WTC11 (cell line): ENCODE results near the gene KAT2B. TPM values are rescaled to one million over a fixed set of nuclear protein-coding genes. Genes with fewer than 3 reads are reported as not detected.
"Not testable (repeated sequence)": the region's sequence is repeated elsewhere in the genome, so short reads cannot be mapped to it uniquely, and the experiment has no call there.

Source experiments
- ATAC-seq: fragments of 200-7000 bp; cut with Tn5 transposase; 2 replicates; pipeline ENCODE4 v1.10.0; 2021; ENCODE audit warnings: mild to moderate bottlenecking, moderate library complexity
- CTCF ChIA-PET: fragments of 300-600 bp; sonication (Branson Sonifier 250); formaldehyde crosslinking; loops from one replicate; lab custom pipeline; 2021; ENCODE audit warnings: antibody characterized with exemption; lab: Charles Lee
- POLR2A ChIA-PET: fragments of 350-600 bp; sonication (Branson Sonifier 250); formaldehyde crosslinking; loops from one replicate; lab custom pipeline; 2021; ENCODE audit warnings: antibody characterized with exemption; lab: Charles Lee
- DNase-seq: peaks from one replicate; pipeline ENCODE4 v3.0.0; 2021; ENCODE audit warnings: low spot score
- H3K27ac Mint-ChIP-seq: 2 replicates; pipeline ENCODE4 v1.8.0; 2021; ENCODE audit warnings: mixed read lengths
- H3K27me3 Mint-ChIP-seq: 2 replicates; pipeline ENCODE4 v1.8.0; 2021; ENCODE audit warnings: low read depth, mild to moderate bottlenecking, moderate library complexity, mixed read lengths
- H3K36me3 Mint-ChIP-seq: 2 replicates; pipeline ENCODE4 v1.8.0; 2021; ENCODE audit warnings: mixed read lengths
- H3K4me1 Mint-ChIP-seq: 2 replicates; pipeline ENCODE4 v1.8.0; 2022; ENCODE audit warnings: mixed read lengths
- H3K4me3 Mint-ChIP-seq: 2 replicates; pipeline ENCODE4 v1.8.0; 2021; ENCODE audit warnings: mild to moderate bottlenecking, moderate library complexity, mixed read lengths
- H3K9me3 Mint-ChIP-seq: 2 replicates; pipeline ENCODE4 v1.8.0; 2021; ENCODE audit warnings: mixed read lengths
- E2F4 ChIP-seq: sonication (generic); formaldehyde crosslinking; IDR thresholded peaks from 2 replicates; pipeline ENCODE4 v1.8.1; 2022; ENCODE audit warnings: low read depth, mild to moderate bottlenecking, moderate library complexity, missing genetic modification reagents, borderline replicate concordance
- FOXJ3 ChIP-seq: sonication (generic); formaldehyde crosslinking; IDR thresholded peaks from 2 replicates; pipeline ENCODE4 v1.9.0; 2021; ENCODE audit warnings: missing genetic modification reagents, mild to moderate bottlenecking, borderline replicate concordance
- FOXK1 ChIP-seq: sonication (generic); formaldehyde crosslinking; IDR thresholded peaks from 2 replicates; pipeline ENCODE4 v1.8.0; 2022; ENCODE audit warnings: mild to moderate bottlenecking, moderate library complexity, missing genetic modification reagents
- MXD4 ChIP-seq: fragments of 250-450 bp; sonication (Bioruptor Pico); IDR thresholded peaks from 2 replicates; pipeline ENCODE4 v1.8.0; 2021; ENCODE audit warnings: mild to moderate bottlenecking, moderate library complexity, borderline replicate concordance
- NFATC4 ChIP-seq: fragments of 250-450 bp; sonication (Bioruptor Pico); IDR thresholded peaks from 2 replicates; pipeline ENCODE4 v1.9.0; 2021; ENCODE audit warnings: mild to moderate bottlenecking
- NR3C1 ChIP-seq: sonication (generic); formaldehyde crosslinking; conservative IDR thresholded peaks from 2 replicates; pipeline ENCODE4 v1.8.1; 2023; ENCODE audit warnings: low read depth, mild to moderate bottlenecking, missing genetic modification reagents
- PRRX2 ChIP-seq: fragments of 250-450 bp; sonication (Bioruptor Pico); IDR thresholded peaks from 2 replicates; pipeline ENCODE4 v1.8.0; 2021; ENCODE audit warnings: mild to moderate bottlenecking
- SMAD3 ChIP-seq: sonication (generic); formaldehyde crosslinking; IDR thresholded peaks from 2 replicates; pipeline ENCODE4 v1.8.0; 2022; ENCODE audit warnings: missing genetic modification reagents, mild to moderate bottlenecking, borderline replicate concordance
- SMAD4 ChIP-seq: sonication (generic); formaldehyde crosslinking; IDR thresholded peaks from 2 replicates; pipeline ENCODE4 v1.8.0; 2022; ENCODE audit warnings: mild to moderate bottlenecking, missing genetic modification reagents
- SP1 ChIP-seq: sonication (generic); formaldehyde crosslinking; conservative IDR thresholded peaks from 2 replicates; pipeline ENCODE4 v1.8.1; 2022; ENCODE audit warnings: missing genetic modification reagents
- TCF7 ChIP-seq: sonication (generic); formaldehyde crosslinking; IDR thresholded peaks from 2 replicates; pipeline ENCODE4 v1.8.0; 2022; ENCODE audit warnings: mild to moderate bottlenecking, low read depth, missing genetic modification reagents, moderate library complexity
- TEAD1 ChIP-seq: sonication (generic); formaldehyde crosslinking; IDR thresholded peaks from 2 replicates; pipeline ENCODE4 v1.8.0; 2022; ENCODE audit warnings: mild to moderate bottlenecking, missing genetic modification reagents
- ZNF317 ChIP-seq: sonication (generic); formaldehyde crosslinking; IDR thresholded peaks from 2 replicates; pipeline ENCODE4 v1.8.1; 2023; ENCODE audit warnings: low read depth, mild to moderate bottlenecking, moderate library complexity, missing genetic modification reagents, borderline replicate concordance
- total RNA-seq: library from RNA; stranded (reverse); gene quantifications from 3 replicates; pipeline ENCODE4 v1.2.3, GENCODE V29; 2021
- TF ChIP-seq, protein P1 (sequence below): sonication (generic); formaldehyde crosslinking; IDR thresholded peaks from 2 replicates; pipeline ENCODE4 v1.8.0; 2022; ENCODE audit warnings: mild to moderate bottlenecking, missing genetic modification reagents
- TF ChIP-seq, protein P2 (sequence below): sonication (generic); formaldehyde crosslinking; IDR thresholded peaks from 2 replicates; pipeline ENCODE4 v1.8.1; 2022; ENCODE audit warnings: low read depth, missing genetic modification reagents, borderline replicate concordance
- TF ChIP-seq, protein P3 (sequence below): fragments of 250-450 bp; sonication (Bioruptor Pico); IDR thresholded peaks from 2 replicates; pipeline ENCODE4 v1.9.0; 2021; ENCODE audit warnings: mild to moderate bottlenecking
- TF ChIP-seq, protein P4 (sequence below): fragments of 250-450 bp; sonication (Bioruptor Pico); IDR thresholded peaks from 2 replicates; pipeline ENCODE4 v1.8.0; 2021; ENCODE audit warnings: mild to moderate bottlenecking

The KAT2B gene
- total RNA-seq, 1 experiment from 2014 or later, result 2.7 TPM

GRCh38 chr3:20013396-20013795 lies 26.9 kb upstream of the KAT2B start (continued):
- TF ChIP-seq, protein P1, sequence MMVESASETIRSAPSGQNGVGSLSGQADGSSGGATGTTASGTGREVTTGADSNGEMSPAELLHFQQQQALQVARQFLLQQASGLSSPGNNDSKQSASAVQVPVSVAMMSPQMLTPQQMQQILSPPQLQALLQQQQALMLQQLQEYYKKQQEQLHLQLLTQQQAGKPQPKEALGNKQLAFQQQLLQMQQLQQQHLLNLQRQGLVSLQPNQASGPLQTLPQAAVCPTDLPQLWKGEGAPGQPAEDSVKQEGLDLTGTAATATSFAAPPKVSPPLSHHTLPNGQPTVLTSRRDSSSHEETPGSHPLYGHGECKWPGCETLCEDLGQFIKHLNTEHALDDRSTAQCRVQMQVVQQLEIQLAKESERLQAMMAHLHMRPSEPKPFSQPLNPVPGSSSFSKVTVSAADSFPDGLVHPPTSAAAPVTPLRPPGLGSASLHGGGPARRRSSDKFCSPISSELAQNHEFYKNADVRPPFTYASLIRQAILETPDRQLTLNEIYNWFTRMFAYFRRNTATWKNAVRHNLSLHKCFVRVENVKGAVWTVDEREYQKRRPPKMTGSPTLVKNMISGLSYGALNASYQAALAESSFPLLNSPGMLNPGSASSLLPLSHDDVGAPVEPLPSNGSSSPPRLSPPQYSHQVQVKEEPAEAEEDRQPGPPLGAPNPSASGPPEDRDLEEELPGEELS (CRISPR knock-in tag), result no peak
- TF ChIP-seq FOXK1 (CRISPR knock-in tag) (no peak), TCF7 (CRISPR knock-in tag) (no peak), TEAD1 (CRISPR knock-in tag) (no peak), NFATC4 (CRISPR knock-in tag) (no peak), E2F4 (CRISPR knock-in tag) (no peak), NR3C1 (CRISPR knock-in tag) (no peak), ZNF317 (CRISPR knock-in tag) (no peak)
- TF ChIP-seq, protein P2, sequence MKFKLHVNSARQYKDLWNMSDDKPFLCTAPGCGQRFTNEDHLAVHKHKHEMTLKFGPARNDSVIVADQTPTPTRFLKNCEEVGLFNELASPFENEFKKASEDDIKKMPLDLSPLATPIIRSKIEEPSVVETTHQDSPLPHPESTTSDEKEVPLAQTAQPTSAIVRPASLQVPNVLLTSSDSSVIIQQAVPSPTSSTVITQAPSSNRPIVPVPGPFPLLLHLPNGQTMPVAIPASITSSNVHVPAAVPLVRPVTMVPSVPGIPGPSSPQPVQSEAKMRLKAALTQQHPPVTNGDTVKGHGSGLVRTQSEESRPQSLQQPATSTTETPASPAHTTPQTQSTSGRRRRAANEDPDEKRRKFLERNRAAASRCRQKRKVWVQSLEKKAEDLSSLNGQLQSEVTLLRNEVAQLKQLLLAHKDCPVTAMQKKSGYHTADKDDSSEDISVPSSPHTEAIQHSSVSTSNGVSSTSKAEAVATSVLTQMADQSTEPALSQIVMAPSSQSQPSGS (CRISPR knock-in tag), result no peak
- TF ChIP-seq, protein P3, sequence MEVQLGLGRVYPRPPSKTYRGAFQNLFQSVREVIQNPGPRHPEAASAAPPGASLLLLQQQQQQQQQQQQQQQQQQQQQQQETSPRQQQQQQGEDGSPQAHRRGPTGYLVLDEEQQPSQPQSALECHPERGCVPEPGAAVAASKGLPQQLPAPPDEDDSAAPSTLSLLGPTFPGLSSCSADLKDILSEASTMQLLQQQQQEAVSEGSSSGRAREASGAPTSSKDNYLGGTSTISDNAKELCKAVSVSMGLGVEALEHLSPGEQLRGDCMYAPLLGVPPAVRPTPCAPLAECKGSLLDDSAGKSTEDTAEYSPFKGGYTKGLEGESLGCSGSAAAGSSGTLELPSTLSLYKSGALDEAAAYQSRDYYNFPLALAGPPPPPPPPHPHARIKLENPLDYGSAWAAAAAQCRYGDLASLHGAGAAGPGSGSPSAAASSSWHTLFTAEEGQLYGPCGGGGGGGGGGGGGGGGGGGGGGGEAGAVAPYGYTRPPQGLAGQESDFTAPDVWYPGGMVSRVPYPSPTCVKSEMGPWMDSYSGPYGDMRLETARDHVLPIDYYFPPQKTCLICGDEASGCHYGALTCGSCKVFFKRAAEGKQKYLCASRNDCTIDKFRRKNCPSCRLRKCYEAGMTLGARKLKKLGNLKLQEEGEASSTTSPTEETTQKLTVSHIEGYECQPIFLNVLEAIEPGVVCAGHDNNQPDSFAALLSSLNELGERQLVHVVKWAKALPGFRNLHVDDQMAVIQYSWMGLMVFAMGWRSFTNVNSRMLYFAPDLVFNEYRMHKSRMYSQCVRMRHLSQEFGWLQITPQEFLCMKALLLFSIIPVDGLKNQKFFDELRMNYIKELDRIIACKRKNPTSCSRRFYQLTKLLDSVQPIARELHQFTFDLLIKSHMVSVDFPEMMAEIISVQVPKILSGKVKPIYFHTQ, result no peak
- TF ChIP-seq, all 79 proteins: peak for 0

DNA sequence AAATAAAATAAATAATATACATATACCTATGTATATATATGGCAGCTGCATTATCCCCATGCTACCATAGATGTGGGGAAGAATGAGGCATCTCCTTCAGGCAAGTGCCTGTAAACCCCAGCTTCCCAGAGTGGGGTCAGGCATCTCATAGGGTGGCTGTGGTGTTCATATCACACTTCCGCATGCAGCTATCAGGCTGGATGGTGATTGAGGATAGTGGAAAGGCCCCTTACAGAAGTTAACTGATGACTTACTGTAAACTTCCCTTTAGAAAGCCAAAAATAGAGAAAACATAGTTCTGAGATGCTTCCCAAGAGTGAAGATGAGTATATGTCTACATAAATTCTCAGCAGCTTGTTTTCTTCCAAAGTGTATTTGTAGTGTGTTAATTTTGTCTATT lies 24.7 kb upstream of the KAT2B start:
- Mint-ChIP-seq H3K27me3 (no peaks in the 10 kb centered on the region), H3K4me3 (no peak overlapping the region), H3K9me3 (no peaks in the 10 kb centered on the region), H3K27ac (no peak overlapping the region), H3K4me1 (no peaks in the 10 kb centered on the region), H3K36me3 (no peaks in the 10 kb centered on the region)
- DNase-seq (no peak), ATAC-seq (no peak)
- ChIA-PET CTCF (no interaction called here), POLR2A (no interaction called here)
- TF ChIP-seq MXD4 (CRISPR knock-in tag) (no peak), FOXJ3 (no peak), PRRX2 (CRISPR knock-in tag) (no peak), E2F4 (CRISPR knock-in tag) (no peak), SMAD4 (CRISPR knock-in tag) (no peak), SP1 (CRISPR knock-in tag) (no peak), SMAD3 (CRISPR knock-in tag) (no peak)
- TF ChIP-seq, protein P4, sequence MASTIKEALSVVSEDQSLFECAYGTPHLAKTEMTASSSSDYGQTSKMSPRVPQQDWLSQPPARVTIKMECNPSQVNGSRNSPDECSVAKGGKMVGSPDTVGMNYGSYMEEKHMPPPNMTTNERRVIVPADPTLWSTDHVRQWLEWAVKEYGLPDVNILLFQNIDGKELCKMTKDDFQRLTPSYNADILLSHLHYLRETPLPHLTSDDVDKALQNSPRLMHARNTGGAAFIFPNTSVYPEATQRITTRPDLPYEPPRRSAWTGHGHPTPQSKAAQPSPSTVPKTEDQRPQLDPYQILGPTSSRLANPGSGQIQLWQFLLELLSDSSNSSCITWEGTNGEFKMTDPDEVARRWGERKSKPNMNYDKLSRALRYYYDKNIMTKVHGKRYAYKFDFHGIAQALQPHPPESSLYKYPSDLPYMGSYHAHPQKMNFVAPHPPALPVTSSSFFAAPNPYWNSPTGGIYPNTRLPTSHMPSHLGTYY (CRISPR knock-in tag), result no peak

GRCh38 chr3:20016076-20016475 lies 24.2 kb upstream of the KAT2B start:
- H3K27ac Mint-ChIP-seq, H3K36me3 Mint-ChIP-seq, H3K27me3 Mint-ChIP-seq, H3K4me1 Mint-ChIP-seq, H3K9me3 Mint-ChIP-seq, DNase-seq, ATAC-seq, H3K4me3 Mint-ChIP-seq, POLR2A ChIA-PET: not testable (repeated sequence)
- CTCF ChIA-PET, result interaction anchor here (0.6 kb wide), 1 partner anchor 1391 kb away, joined by 3 read pairs; no protein-coding TSS in a partner anchor
